ENCODE measurements around the gene TAS2R43. TPM values are rescaled to one million over a fixed set of nuclear protein-coding genes. Genes with fewer than 3 reads are reported as not detected.
A peak's percentile ranks its signal among the peaks of the same experiment; 100 is the strongest.

Gene TAS2R43
- total and polyA plus RNA-seq, 10 of the 15 experiments (the other 5 are each of a cell fraction or from before 2014, with no cell fraction given): 0.09 to 2.1 (median 0.80) TPM; not detected in 5

GRCh38 chr12:11085419-11085818, 6.7 kb downstream of the TAS2R43 start (continued):
- TF ChIP-seq, protein P1, sequence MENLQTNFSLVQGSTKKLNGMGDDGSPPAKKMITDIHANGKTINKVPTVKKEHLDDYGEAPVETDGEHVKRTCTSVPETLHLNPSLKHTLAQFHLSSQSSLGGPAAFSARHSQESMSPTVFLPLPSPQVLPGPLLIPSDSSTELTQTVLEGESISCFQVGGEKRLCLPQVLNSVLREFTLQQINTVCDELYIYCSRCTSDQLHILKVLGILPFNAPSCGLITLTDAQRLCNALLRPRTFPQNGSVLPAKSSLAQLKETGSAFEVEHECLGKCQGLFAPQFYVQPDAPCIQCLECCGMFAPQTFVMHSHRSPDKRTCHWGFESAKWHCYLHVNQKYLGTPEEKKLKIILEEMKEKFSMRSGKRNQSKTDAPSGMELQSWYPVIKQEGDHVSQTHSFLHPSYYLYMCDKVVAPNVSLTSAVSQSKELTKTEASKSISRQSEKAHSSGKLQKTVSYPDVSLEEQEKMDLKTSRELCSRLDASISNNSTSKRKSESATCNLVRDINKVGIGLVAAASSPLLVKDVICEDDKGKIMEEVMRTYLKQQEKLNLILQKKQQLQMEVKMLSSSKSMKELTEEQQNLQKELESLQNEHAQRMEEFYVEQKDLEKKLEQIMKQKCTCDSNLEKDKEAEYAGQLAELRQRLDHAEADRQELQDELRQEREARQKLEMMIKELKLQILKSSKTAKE (IDR thresholded peaks at IDR 0.05; ENCODE audit: low read depth, poor library complexity, severe bottlenecking): no peak
- TF ChIP-seq, protein P2, sequence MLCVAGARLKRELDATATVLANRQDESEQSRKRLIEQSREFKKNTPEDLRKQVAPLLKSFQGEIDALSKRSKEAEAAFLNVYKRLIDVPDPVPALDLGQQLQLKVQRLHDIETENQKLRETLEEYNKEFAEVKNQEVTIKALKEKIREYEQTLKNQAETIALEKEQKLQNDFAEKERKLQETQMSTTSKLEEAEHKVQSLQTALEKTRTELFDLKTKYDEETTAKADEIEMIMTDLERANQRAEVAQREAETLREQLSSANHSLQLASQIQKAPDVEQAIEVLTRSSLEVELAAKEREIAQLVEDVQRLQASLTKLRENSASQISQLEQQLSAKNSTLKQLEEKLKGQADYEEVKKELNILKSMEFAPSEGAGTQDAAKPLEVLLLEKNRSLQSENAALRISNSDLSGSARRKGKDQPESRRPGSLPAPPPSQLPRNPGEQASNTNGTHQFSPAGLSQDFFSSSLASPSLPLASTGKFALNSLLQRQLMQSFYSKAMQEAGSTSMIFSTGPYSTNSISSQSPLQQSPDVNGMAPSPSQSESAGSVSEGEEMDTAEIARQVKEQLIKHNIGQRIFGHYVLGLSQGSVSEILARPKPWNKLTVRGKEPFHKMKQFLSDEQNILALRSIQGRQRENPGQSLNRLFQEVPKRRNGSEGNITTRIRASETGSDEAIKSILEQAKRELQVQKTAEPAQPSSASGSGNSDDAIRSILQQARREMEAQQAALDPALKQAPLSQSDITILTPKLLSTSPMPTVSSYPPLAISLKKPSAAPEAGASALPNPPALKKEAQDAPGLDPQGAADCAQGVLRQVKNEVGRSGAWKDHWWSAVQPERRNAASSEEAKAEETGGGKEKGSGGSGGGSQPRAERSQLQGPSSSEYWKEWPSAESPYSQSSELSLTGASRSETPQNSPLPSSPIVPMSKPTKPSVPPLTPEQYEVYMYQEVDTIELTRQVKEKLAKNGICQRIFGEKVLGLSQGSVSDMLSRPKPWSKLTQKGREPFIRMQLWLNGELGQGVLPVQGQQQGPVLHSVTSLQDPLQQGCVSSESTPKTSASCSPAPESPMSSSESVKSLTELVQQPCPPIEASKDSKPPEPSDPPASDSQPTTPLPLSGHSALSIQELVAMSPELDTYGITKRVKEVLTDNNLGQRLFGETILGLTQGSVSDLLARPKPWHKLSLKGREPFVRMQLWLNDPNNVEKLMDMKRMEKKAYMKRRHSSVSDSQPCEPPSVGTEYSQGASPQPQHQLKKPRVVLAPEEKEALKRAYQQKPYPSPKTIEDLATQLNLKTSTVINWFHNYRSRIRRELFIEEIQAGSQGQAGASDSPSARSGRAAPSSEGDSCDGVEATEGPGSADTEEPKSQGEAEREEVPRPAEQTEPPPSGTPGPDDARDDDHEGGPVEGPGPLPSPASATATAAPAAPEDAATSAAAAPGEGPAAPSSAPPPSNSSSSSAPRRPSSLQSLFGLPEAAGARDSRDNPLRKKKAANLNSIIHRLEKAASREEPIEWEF (IDR thresholded peaks at IDR 0.05; ENCODE audit: insufficient replicate concordance, low read depth, low read length): no peak
- 0 out of 2 replicates have a peak, but pooled peaks have one; percentile 51 for TF ChIP-seq ZNF217 (IDR thresholded peaks at IDR 0.05)
- TF ChIP-seq CHD1 (IDR thresholded peaks at IDR 0.05; ENCODE audit: low read depth, low read length): no peak
- TF ChIP-seq KLF5 (IDR thresholded peaks at IDR 0.05; ENCODE audit: partially characterized antibody): no peak
- TF ChIP-seq CEBPB (IDR thresholded peaks at IDR 0.05; ENCODE audit: borderline replicate concordance in 1 of 2, low read depth in 2 of 2, low read length in 2 of 2): 0 out of 4 replicates have a peak, but pooled peaks of 1 of the 2 experiments have one; percentile 28
- no peak for TF ChIP-seq BRCA1 (IDR thresholded peaks at IDR 0.05; ENCODE audit: low read depth, low read length)
- no peak for TF ChIP-seq BACH1 (IDR thresholded peaks at IDR 0.05; ENCODE audit: borderline replicate concordance)
- TF ChIP-seq, protein P3, sequence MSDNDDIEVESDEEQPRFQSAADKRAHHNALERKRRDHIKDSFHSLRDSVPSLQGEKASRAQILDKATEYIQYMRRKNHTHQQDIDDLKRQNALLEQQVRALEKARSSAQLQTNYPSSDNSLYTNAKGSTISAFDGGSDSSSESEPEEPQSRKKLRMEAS (IDR thresholded peaks at IDR 0.05; ENCODE audit: low read depth, low read length): no peak
- TF ChIP-seq NR2F1 (conservative IDR thresholded peaks at IDR 0.05): 0 out of 2 replicates have a peak, but pooled peaks have one; percentile 52
- TF ChIP-seq SIX5 (IDR thresholded peaks at IDR 0.05; ENCODE audit: low read depth, low read length, severe bottlenecking): no peak
- TF ChIP-seq SUZ12 (IDR thresholded peaks at IDR 0.05; ENCODE audit: unreplicated experiment): no peak
- TF ChIP-seq CBFB (IDR thresholded peaks at IDR 0.05; ENCODE audit: low read depth): no peak
- TF ChIP-seq CREB1 (IDR thresholded peaks at IDR 0.05; ENCODE audit: low read depth): 0 out of 2 replicates have a peak, but pooled peaks have one; percentile 30
- TF ChIP-seq NR2C2 (IDR thresholded peaks at IDR 0.05; ENCODE audit: borderline replicate concordance, control insufficient read depth, insufficient read length, low read depth): no peak
- TF ChIP-seq GATAD2B (conservative IDR thresholded peaks at IDR 0.05; ENCODE audit: low read depth): no peak
- no peak for TF ChIP-seq SP1 (IDR thresholded peaks at IDR 0.05; ENCODE audit: low read depth, low read length)
- TF ChIP-seq HCFC1 (IDR thresholded peaks at IDR 0.05; ENCODE audit: low read length): no peak
- peak in 1 of 2 experiments; percentile 19; a peak in 1 of 4 replicates for TF ChIP-seq BHLHE40 (IDR thresholded peaks at IDR 0.05; ENCODE audit: borderline replicate concordance in 1 of 2, low read depth in 2 of 2, low read length in 1 of 2)
- peak; percentile 24; the same call in 1 of the 2 replicates for TF ChIP-seq GABPA (IDR thresholded peaks at IDR 0.05; ENCODE audit: low read depth)
- TF ChIP-seq ATF7 (IDR thresholded peaks at IDR 0.05; ENCODE audit: low read depth): peak; percentile 88
- TF ChIP-seq NFIC (IDR thresholded peaks at IDR 0.05; ENCODE audit: low read depth, low read length): peak; percentile 58; the same call in 1 of the 2 replicates
- TF ChIP-seq CBX3 (IDR thresholded peaks at IDR 0.05; ENCODE audit: borderline replicate concordance, low read depth): no peak
- TF ChIP-seq CBX5 (IDR thresholded peaks at IDR 0.05; ENCODE audit: low read depth): no peak
- TF ChIP-seq SMARCA5 (IDR thresholded peaks at IDR 0.05): no peak
- no peak for TF ChIP-seq SREBF1 (IDR thresholded peaks at IDR 0.05; ENCODE audit: low read length)
